Measurements from ENCODE around the gene RERE. TPM values are rescaled to one million over a fixed set of nuclear protein-coding genes. Genes with fewer than 3 reads are reported as not detected.

RERE gene
- total and polyA plus RNA-seq, 2 experiments from 2014 or later, result 148 to 170 TPM

GRCh38 chr1:8753736-8754135 lies 63.7 kb downstream of the RERE start (continued):
- no peak for TF ChIP-seq ZNF462 (CRISPR knock-in tag; IDR thresholded peaks at IDR 0.05)
- no peak for TF ChIP-seq CREB1 (CRISPR knock-in tag; IDR thresholded peaks at IDR 0.05; ENCODE audit: low read depth)
- TF ChIP-seq CTCF (conservative IDR thresholded peaks at IDR 0.05; ENCODE audit: low read depth in 2 of 2), result no peak
- TF ChIP-seq STAT1 (IDR thresholded peaks at IDR 0.05; ENCODE audit: unreplicated experiment), result no peak
- TF ChIP-seq NANOG (IDR thresholded peaks at IDR 0.05; ENCODE audit: borderline replicate concordance), result no peak

GRCh38 chr1:8752921-8753713 lies 64.3 kb downstream of the RERE start:
- H3K27ac Mint-ChIP-seq, result peak overlapping the region; percentile 12; the same call in 1 of the 2 replicates
- H4K20me1 ChIP-seq (replicated peaks; ENCODE audit: insufficient read depth), result peaks cover 20% of the 10 kb centered on the region; the same call in 1 of the 2 replicates
- H3K27me3 ChIP-seq (ENCODE audit: insufficient read depth), result no peaks in the 10 kb centered on the region
- no peaks in the 10 kb centered on the region for H3F3A ChIP-seq (replicated peaks; ENCODE audit: low read depth)
- no peak overlapping the region for H3K27ac ChIP-seq (ENCODE audit: low read depth)
- no peaks in the 10 kb centered on the region for H3K36me3 Mint-ChIP-seq (ENCODE audit: low read depth)
- no peaks in the 10 kb centered on the region for H3K9me2 ChIP-seq (ENCODE audit: insufficient read depth)
- H3K4me2 ChIP-seq, result no peak overlapping the region
- no peak overlapping the region for H2AFZ ChIP-seq
- H3K4me3 Mint-ChIP-seq, result no peak overlapping the region
- H3K4me1 Mint-ChIP-seq, result peaks cover 31% of the 10 kb centered on the region
- H3K36me3 ChIP-seq (ENCODE audit: insufficient read depth), result no peaks in the 10 kb centered on the region
- H3K9me3 Mint-ChIP-seq, result no peaks in the 10 kb centered on the region
- DNase-seq (ENCODE audit: low spot score) (no peak), ATAC-seq (no peak)
- H3K27me3 Mint-ChIP-seq (ENCODE audit: insufficient read depth, low read depth, poor library complexity), result no peaks in the 10 kb centered on the region
- peaks cover 32% of the 10 kb centered on the region for H3K4me1 ChIP-seq (ENCODE audit: insufficient read depth)
- peaks cover 59% of the 10 kb centered on the region for H3K79me2 ChIP-seq (replicated peaks; ENCODE audit: insufficient read depth)
- no peak overlapping the region for H3K4me3 ChIP-seq
- TF ChIP-seq CTCF (conservative IDR thresholded peaks at IDR 0.05; ENCODE audit: low read depth in 2 of 2) (no peak), EZH2phosphoT487 (IDR thresholded peaks at IDR 0.05; ENCODE audit: unreplicated experiment) (no peak)
